HepG2 (cell line): ENCODE data around the gene STX1B. TPM values are rescaled to one million over a fixed set of nuclear protein-coding genes. Genes with fewer than 3 reads are reported as not detected.

Source experiments
- BHLHE40 ChIP-seq: IDR thresholded peaks from 2 replicates; pipeline ENCODE4 v1.6.1; 2011; ENCODE audit warnings: low read length, improper control_type of control experiment
- CBFB ChIP-seq: sonication (generic); formaldehyde crosslinking; IDR thresholded peaks from 2 replicates; pipeline ENCODE4 v1.4.0; 2020; ENCODE audit warnings: missing genetic modification reagents
- CEBPB ChIP-seq: IDR thresholded peaks from 2 replicates; pipeline ENCODE4 v1.6.1; 2011; ENCODE audit warnings: low read depth, low read length, improper control_type of control experiment, borderline replicate concordance
- HDAC6 ChIP-seq: fragments of 200-600 bp; sonication (generic); IDR thresholded peaks from 2 replicates; pipeline ENCODE4 v1.7.0; 2017; ENCODE audit warnings: mild to moderate bottlenecking, antibody characterized with exemption, low read length, low read depth
- HHEX ChIP-seq: IDR thresholded peaks from 2 replicates; pipeline ENCODE4 v1.6.1; 2016; ENCODE audit warnings: control low read depth
- HMG20A ChIP-seq: IDR thresholded peaks from 2 replicates; pipeline ENCODE4 v1.6.1; 2016; ENCODE audit warnings: borderline replicate concordance
- IRF2 ChIP-seq: IDR thresholded peaks from 2 replicates; pipeline ENCODE4 v1.6.1; 2018; ENCODE audit warnings: missing genetic modification reagents, missing compliant biosample characterization
- KLF9 ChIP-seq: IDR thresholded peaks from 2 replicates; pipeline ENCODE4 v1.6.1; 2016; ENCODE audit warnings: low read depth
- MTF1 ChIP-seq: sonication (generic); formaldehyde crosslinking; IDR thresholded peaks from 2 replicates; pipeline ENCODE4 v1.5.0; 2020; ENCODE audit warnings: missing genetic modification reagents
- MZF1 ChIP-seq: sonication (generic); formaldehyde crosslinking; IDR thresholded peaks from 2 replicates; pipeline ENCODE4 v1.8.1; 2023; ENCODE audit warnings: mild to moderate bottlenecking, missing genetic modification reagents, borderline replicate concordance
- PHF8 ChIP-seq: sonication (generic); formaldehyde crosslinking; IDR thresholded peaks from 2 replicates; pipeline ENCODE4 v1.5.0; 2020; ENCODE audit warnings: missing genetic modification reagents
- SMC3 ChIP-seq: IDR thresholded peaks from 2 replicates; pipeline ENCODE4 v1.6.1; 2011; ENCODE audit warnings: low read length, improper control_type of control experiment
- TSC22D2 ChIP-seq: sonication (generic); formaldehyde crosslinking; IDR thresholded peaks from 2 replicates; pipeline ENCODE4 v1.5.1; 2020; ENCODE audit warnings: missing genetic modification reagents, mild to moderate bottlenecking, borderline replicate concordance
- ZNF547 ChIP-seq: sonication (generic); formaldehyde crosslinking; IDR thresholded peaks from 2 replicates; pipeline ENCODE4 v1.5.1; 2020; ENCODE audit warnings: mild to moderate bottlenecking, missing genetic modification reagents
- ZSCAN25 ChIP-seq: sonication (generic); formaldehyde crosslinking; IDR thresholded peaks from 2 replicates; pipeline ENCODE4 v1.8.0; 2022; ENCODE audit warnings: mild to moderate bottlenecking, missing genetic modification reagents
- polyA plus RNA-seq, 8 experiments: library from polyadenylated mRNA; depleted of rRNA in 3 of 8; stranded (reverse) in 7 of 8; unstranded in 1 of 8; fragments of >200 nt; fragmentation: Illumina TruSeq in 4 of 8; extraction: Trizol in 4 of 8; gene quantifications; 2 replicates each; pipeline versions ENCODE4 v1.2.1 to v1.2.3, GENCODE V29; 2011 to 2016; ENCODE audit warnings: low read depth in 4 of 8, missing spikeins in 1 of 8, mixed read lengths in 1 of 8; ENCODE audit not compliant: insufficient read depth in 1 of 8
- total RNA-seq, 5 experiments: library from RNA; depleted of rRNA; stranded (reverse); fragments of >200 nt; fragmentation: Illumina TruSeq; extraction: Trizol; gene quantifications; 2 replicates each; pipeline ENCODE4 v1.2.3, GENCODE V29; 2016; ENCODE audit warnings: low read depth in 1 of 5
- TF ChIP-seq, protein P1 (sequence below): sonication (generic); formaldehyde crosslinking; IDR thresholded peaks from 2 replicates; pipeline ENCODE4 v1.4.0; 2020; ENCODE audit warnings: mild to moderate bottlenecking, missing genetic modification reagents
- TF ChIP-seq, protein P2 (sequence below): sonication (generic); formaldehyde crosslinking; IDR thresholded peaks from 2 replicates; pipeline ENCODE4 v1.5.0; 2020; ENCODE audit warnings: missing genetic modification reagents
- TF ChIP-seq, protein P3 (sequence below): IDR thresholded peaks from 2 replicates; pipeline ENCODE4 v1.6.1; 2016; ENCODE audit warnings: low read depth, borderline replicate concordance
- TF ChIP-seq, protein P4 (sequence below): sonication (generic); formaldehyde crosslinking; IDR thresholded peaks from 2 replicates; pipeline ENCODE4 v1.8.1; 2023; ENCODE audit warnings: mild to moderate bottlenecking, missing genetic modification reagents
- TF ChIP-seq, protein P5 (sequence below): sonication (generic); formaldehyde crosslinking; IDR thresholded peaks from 2 replicates; pipeline ENCODE4 v1.5.0; 2020; ENCODE audit warnings: mild to moderate bottlenecking, missing genetic modification reagents
- TF ChIP-seq, protein P6 (sequence below): sonication (generic); formaldehyde crosslinking; IDR thresholded peaks from 2 replicates; pipeline ENCODE4 v1.9.0; 2021; ENCODE audit warnings: missing genetic modification reagents, borderline replicate concordance
- TF ChIP-seq, protein P7 (sequence below): sonication (generic); formaldehyde crosslinking; IDR thresholded peaks from 2 replicates; pipeline ENCODE4 v1.9.0; 2021; ENCODE audit warnings: missing genetic modification reagents, mild to moderate bottlenecking, borderline replicate concordance

The STX1B gene
- total and polyA plus RNA-seq, 2 of the 13 experiments (the other 11 are each of a cell fraction or from before 2014, with no cell fraction given), result 2.1 to 3.0 TPM

DNA sequence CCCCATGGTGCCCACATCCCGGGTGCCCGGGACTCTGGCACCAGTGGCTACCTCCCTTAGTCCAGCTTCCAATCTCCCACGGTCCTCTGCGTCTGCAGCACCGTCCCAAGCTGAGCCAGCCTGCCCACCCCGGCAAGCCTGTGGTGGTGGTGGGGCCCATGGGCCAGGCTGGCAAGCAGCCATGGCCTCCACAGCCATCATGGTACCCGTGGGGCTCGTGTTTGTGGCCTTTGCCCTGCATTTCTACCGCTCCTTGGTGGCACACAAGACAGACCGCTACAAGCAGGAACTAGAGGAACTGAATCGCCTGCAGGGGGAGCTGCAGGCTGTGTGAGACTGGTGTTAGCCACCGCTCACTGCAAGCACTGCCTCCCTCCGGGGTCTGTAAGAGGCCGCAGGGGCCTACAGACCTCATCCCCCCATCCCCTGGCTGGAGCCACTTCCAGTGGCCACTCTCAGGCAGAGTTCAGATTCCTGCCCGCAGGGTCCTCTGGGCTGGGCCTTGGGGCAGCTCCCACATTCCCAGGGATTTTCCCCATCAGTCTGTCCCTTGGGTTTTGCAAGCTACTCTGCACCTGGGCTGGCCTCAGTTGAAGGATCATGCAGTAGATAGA, 56.8 kb downstream of the STX1B start (continued):
- TF ChIP-seq, protein P1, sequence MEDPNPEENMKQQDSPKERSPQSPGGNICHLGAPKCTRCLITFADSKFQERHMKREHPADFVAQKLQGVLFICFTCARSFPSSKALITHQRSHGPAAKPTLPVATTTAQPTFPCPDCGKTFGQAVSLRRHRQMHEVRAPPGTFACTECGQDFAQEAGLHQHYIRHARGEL (CRISPR knock-in tag), result 0 out of 2 replicates have a peak, but pooled peaks have one; percentile 16
- TF ChIP-seq CEBPB (no peak), PHF8 (peak; percentile 46; the same call in 1 of the 2 replicates), KLF9 (CRISPR knock-in tag) (no peak), ZSCAN25 (CRISPR knock-in tag) (peak; percentile 57; the same call in 1 of the 2 replicates), MZF1 (CRISPR knock-in tag) (no peak), SMC3 (peak; percentile 66), ZNF547 (CRISPR knock-in tag) (peak; percentile 72; the same call in 1 of the 2 replicates), TSC22D2 (no peak), MTF1 (CRISPR knock-in tag) (no peak), HHEX (CRISPR knock-in tag) (no peak), IRF2 (CRISPR knock-in tag) (peak; percentile 54), HDAC6 (no peak), CBFB (CRISPR knock-in tag) (peak; percentile 67; the same call in 1 of the 2 replicates), BHLHE40 (0 out of 2 replicates have a peak, but pooled peaks have one; percentile 41), HMG20A (CRISPR knock-in tag) (no peak)
- TF ChIP-seq, protein P2, sequence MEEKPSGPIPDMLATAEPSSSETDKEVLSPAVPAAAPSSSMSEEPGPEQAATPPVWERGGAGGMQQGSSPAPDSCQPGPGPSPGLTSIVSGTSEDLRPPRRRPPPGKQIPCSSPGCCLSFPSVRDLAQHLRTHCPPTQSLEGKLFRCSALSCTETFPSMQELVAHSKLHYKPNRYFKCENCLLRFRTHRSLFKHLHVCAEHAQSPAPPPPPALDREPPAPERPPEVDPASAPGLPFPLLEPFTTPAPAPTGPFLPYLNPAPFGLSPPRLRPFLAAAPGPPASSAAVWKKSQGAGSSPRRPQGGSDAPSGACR (CRISPR knock-in tag), result no peak
- TF ChIP-seq, protein P3, sequence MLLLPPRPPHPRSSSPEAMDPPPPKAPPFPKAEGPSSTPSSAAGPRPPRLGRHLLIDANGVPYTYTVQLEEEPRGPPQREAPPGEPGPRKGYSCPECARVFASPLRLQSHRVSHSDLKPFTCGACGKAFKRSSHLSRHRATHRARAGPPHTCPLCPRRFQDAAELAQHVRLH (CRISPR knock-in tag), result peak; percentile 82
- TF ChIP-seq, protein P4, sequence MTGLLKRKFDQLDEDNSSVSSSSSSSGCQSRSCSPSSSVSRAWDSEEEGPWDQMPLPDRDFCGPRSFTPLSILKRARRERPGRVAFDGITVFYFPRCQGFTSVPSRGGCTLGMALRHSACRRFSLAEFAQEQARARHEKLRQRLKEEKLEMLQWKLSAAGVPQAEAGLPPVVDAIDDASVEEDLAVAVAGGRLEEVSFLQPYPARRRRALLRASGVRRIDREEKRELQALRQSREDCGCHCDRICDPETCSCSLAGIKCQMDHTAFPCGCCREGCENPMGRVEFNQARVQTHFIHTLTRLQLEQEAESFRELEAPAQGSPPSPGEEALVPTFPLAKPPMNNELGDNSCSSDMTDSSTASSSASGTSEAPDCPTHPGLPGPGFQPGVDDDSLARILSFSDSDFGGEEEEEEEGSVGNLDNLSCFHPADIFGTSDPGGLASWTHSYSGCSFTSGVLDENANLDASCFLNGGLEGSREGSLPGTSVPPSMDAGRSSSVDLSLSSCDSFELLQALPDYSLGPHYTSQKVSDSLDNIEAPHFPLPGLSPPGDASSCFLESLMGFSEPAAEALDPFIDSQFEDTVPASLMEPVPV, result no peak
- TF ChIP-seq, protein P5, sequence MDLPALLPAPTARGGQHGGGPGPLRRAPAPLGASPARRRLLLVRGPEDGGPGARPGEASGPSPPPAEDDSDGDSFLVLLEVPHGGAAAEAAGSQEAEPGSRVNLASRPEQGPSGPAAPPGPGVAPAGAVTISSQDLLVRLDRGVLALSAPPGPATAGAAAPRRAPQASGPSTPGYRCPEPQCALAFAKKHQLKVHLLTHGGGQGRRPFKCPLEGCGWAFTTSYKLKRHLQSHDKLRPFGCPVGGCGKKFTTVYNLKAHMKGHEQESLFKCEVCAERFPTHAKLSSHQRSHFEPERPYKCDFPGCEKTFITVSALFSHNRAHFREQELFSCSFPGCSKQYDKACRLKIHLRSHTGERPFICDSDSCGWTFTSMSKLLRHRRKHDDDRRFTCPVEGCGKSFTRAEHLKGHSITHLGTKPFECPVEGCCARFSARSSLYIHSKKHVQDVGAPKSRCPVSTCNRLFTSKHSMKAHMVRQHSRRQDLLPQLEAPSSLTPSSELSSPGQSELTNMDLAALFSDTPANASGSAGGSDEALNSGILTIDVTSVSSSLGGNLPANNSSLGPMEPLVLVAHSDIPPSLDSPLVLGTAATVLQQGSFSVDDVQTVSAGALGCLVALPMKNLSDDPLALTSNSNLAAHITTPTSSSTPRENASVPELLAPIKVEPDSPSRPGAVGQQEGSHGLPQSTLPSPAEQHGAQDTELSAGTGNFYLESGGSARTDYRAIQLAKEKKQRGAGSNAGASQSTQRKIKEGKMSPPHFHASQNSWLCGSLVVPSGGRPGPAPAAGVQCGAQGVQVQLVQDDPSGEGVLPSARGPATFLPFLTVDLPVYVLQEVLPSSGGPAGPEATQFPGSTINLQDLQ (CRISPR knock-in tag), result no peak
- TF ChIP-seq, protein P6, sequence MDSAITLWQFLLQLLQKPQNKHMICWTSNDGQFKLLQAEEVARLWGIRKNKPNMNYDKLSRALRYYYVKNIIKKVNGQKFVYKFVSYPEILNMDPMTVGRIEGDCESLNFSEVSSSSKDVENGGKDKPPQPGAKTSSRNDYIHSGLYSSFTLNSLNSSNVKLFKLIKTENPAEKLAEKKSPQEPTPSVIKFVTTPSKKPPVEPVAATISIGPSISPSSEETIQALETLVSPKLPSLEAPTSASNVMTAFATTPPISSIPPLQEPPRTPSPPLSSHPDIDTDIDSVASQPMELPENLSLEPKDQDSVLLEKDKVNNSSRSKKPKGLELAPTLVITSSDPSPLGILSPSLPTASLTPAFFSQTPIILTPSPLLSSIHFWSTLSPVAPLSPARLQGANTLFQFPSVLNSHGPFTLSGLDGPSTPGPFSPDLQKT (CRISPR knock-in tag), result no peak
- TF ChIP-seq, protein P7, sequence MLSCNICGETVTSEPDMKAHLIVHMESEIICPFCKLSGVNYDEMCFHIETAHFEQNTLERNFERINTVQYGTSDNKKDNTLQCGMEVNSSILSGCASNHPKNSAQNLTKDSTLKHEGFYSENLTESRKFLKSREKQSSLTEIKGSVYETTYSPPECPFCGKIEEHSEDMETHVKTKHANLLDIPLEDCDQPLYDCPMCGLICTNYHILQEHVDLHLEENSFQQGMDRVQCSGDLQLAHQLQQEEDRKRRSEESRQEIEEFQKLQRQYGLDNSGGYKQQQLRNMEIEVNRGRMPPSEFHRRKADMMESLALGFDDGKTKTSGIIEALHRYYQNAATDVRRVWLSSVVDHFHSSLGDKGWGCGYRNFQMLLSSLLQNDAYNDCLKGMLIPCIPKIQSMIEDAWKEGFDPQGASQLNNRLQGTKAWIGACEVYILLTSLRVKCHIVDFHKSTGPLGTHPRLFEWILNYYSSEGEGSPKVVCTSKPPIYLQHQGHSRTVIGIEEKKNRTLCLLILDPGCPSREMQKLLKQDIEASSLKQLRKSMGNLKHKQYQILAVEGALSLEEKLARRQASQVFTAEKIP (CRISPR knock-in tag), result no peak
